ENCODE results near the gene PRR13. TPM values are rescaled to one million over a fixed set of nuclear protein-coding genes. Genes with fewer than 3 reads are reported as not detected.
"Not testable (repeated sequence)": the region's sequence is repeated elsewhere in the genome, so short reads cannot be mapped to it uniquely, and the experiment has no call there.

The PRR13 gene
- total RNA-seq, 3 donors from 2014 or later (not counting 1 experiment from before 2014, with no cell fraction given), result 214 to 233 (median 231) TPM

GRCh38 chr12:53443955-53444354, 2.4 kb downstream of the PRR13 start:
- DNase-seq (no peak), ATAC-seq (no peak)
- peak overlapping the region; percentile 94 to 96 for H3K27ac Mint-ChIP-seq
- Histone ChIP-seq H3K27ac (ENCODE audit: low read length) (no peak overlapping the region), H3K4me3 (ENCODE audit: low read length) (no peak overlapping the region), H3K36me3 (ENCODE audit: control insufficient read depth, insufficient read depth, low read length) (peaks cover 33% of the 10 kb centered on the region), H3K27me3 (ENCODE audit: control insufficient read depth, insufficient read depth, low read length) (no peaks in the 10 kb centered on the region), H3K9me3 (ENCODE audit: control insufficient read depth, insufficient read depth, low read length) (no peaks in the 10 kb centered on the region), H3K4me1 (ENCODE audit: control insufficient read depth, insufficient read depth, low read length) (peaks cover 36% of the 10 kb centered on the region)
- intact Hi-C loops (cut with micrococcal nuclease), result no loop called here
- peak overlapping the region; percentile 59 for H3K4me3 Mint-ChIP-seq
- H3K9me3 Mint-ChIP-seq, result no peaks in the 10 kb centered on the region
- no peaks in the 10 kb centered on the region for H3K36me3 Mint-ChIP-seq
- no peaks in the 10 kb centered on the region for H3K27me3 Mint-ChIP-seq (ENCODE audit: low read depth in 2 of 2)
- 97% methylated on average over 3 of the region's 4 CpGs for WGBS (ENCODE audit: insufficient coverage)
- TF ChIP-seq, protein P1, sequence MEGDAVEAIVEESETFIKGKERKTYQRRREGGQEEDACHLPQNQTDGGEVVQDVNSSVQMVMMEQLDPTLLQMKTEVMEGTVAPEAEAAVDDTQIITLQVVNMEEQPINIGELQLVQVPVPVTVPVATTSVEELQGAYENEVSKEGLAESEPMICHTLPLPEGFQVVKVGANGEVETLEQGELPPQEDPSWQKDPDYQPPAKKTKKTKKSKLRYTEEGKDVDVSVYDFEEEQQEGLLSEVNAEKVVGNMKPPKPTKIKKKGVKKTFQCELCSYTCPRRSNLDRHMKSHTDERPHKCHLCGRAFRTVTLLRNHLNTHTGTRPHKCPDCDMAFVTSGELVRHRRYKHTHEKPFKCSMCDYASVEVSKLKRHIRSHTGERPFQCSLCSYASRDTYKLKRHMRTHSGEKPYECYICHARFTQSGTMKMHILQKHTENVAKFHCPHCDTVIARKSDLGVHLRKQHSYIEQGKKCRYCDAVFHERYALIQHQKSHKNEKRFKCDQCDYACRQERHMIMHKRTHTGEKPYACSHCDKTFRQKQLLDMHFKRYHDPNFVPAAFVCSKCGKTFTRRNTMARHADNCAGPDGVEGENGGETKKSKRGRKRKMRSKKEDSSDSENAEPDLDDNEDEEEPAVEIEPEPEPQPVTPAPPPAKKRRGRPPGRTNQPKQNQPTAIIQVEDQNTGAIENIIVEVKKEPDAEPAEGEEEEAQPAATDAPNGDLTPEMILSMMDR (IDR thresholded peaks at IDR 0.05), result no peak
- peaks cover 42 to 60% of the 10 kb centered on the region in 2 donors for H3K4me1 Mint-ChIP-seq

GRCh38 chr12:53444593-53445325, 3.2 kb downstream of the PRR13 start:
- H3K4me3 Mint-ChIP-seq; H3K27me3 ChIP-seq (ENCODE audit: control insufficient read depth, insufficient read depth, low read length); H3K9me3 Mint-ChIP-seq; DNase-seq; H3K36me3 Mint-ChIP-seq; H3K4me3 ChIP-seq (ENCODE audit: low read length); ATAC-seq; H3K27me3 Mint-ChIP-seq (ENCODE audit: low read depth in 2 of 2); H3K27ac ChIP-seq (ENCODE audit: low read length); intact Hi-C loops (cut with micrococcal nuclease); H3K9me3 ChIP-seq (ENCODE audit: control insufficient read depth, insufficient read depth, low read length): not testable (repeated sequence)
- Mint-ChIP-seq H3K4me1 (peaks cover 42 to 60% of the 10 kb centered on the region in 2 donors), H3K27ac (peak overlapping the region; percentile 51 to 94)
- peaks cover 36% of the 10 kb centered on the region for H3K4me1 ChIP-seq (ENCODE audit: control insufficient read depth, insufficient read depth, low read length)
- peaks cover 33% of the 10 kb centered on the region for H3K36me3 ChIP-seq (ENCODE audit: control insufficient read depth, insufficient read depth, low read length)
- WGBS (ENCODE audit: insufficient coverage), result 96% methylated on average over 10 of the region's 11 CpGs

DNA sequence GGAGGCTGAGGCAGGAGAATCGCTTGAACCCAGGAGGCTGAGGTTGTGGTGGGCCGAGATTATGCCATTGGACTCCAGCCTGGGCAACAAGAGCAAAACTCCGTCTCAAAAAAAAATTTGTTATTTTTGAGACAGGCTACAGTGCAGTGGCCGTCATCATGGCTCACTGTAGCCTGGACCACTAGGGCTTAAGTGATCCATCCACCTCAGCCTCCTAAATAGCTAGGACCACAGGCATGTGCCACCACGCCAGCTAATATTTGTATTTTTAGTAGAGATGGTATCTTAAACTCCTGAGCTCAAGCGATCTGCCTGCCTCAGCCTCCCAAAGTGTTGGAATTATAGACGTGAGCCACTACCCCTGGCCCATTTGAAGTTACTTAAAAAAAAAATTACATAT, 9.4 kb downstream of the PRR13 start:
- Mint-ChIP-seq H3K27me3 (ENCODE audit: low read depth in 2 of 2) (no peaks in the 10 kb centered on the region), H3K36me3 (peaks cover 25% of the 10 kb centered on the region), H3K27ac (peak overlapping the region in 1 of 2 donors; percentile 46), H3K4me3 (no peak overlapping the region), H3K4me1 (peaks cover 42 to 47% of the 10 kb centered on the region in 2 donors), H3K9me3 (no peaks in the 10 kb centered on the region)
- Histone ChIP-seq H3K27me3 (ENCODE audit: control insufficient read depth, insufficient read depth, low read length) (no peaks in the 10 kb centered on the region), H3K4me3 (ENCODE audit: low read length) (no peak overlapping the region), H3K36me3 (ENCODE audit: control insufficient read depth, insufficient read depth, low read length) (peaks cover 28% of the 10 kb centered on the region), H3K9me3 (ENCODE audit: control insufficient read depth, insufficient read depth, low read length) (no peaks in the 10 kb centered on the region), H3K27ac (ENCODE audit: low read length) (no peak overlapping the region), H3K4me1 (ENCODE audit: control insufficient read depth, insufficient read depth, low read length) (peaks cover 4% of the 10 kb centered on the region)
- ATAC-seq, result no peak
- TF ChIP-seq, protein P1 (IDR thresholded peaks at IDR 0.05), result no peak
- WGBS (ENCODE audit: insufficient coverage), result 93% methylated on average over 4 of the region's 7 CpGs
- intact Hi-C loops (cut with micrococcal nuclease), result loop anchor here (1.0 to 2.0 kb wide), 2 partner anchors 10 to 50 kb away; partner anchors contain the start of genes PRR13 and TARBP2
- DNase-seq, result no peak

DNA sequence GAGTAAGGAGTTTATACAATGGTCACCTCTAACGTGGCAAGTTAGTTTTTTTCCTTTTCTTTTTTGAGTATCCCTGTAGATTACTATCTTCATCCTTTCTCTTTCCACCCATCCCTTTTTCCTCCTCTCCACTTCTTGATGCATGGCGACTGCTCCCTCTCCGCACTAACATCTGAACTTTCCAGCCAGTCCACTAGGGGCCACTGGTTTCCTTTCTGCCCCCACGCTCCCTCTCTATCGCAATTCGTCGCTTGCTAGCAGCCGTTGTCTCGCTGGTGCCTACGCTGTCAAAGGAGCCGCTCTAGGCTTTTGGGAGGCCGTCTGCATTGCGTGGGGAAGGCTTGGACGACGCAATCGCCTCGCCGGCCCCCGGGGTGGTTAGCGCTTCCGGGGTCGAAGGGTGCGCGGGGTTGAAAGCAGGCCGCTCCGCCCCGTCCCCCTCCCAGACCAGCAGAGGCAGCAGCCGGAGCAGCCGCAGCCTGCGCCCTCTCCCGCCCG, 10.2 kb downstream of the PRR13 start, which contains the start of gene PCBP2:
TSS of gene PCBP2 (plus strand) at position 442 of the 498 bp plus-strand sequence. CDS start 2,699 bp downstream, outside the sequence.
- peak within 1 kb of the TSS; percentile 97 for H3K4me3 ChIP-seq (ENCODE audit: low read length)

More for the DNA sequence above, 10.2 kb downstream of the PRR13 start, which contains the start of gene PCBP2:
- Histone ChIP-seq H3K9me3 (ENCODE audit: control insufficient read depth, insufficient read depth, low read length) (no peaks in the 10 kb centered on the region), H3K4me1 (ENCODE audit: control insufficient read depth, insufficient read depth, low read length) (peaks cover 4% of the 10 kb centered on the region), H3K27me3 (ENCODE audit: control insufficient read depth, insufficient read depth, low read length) (no peaks in the 10 kb centered on the region), H3K36me3 (ENCODE audit: control insufficient read depth, insufficient read depth, low read length) (peaks cover 32% of the 10 kb centered on the region), H3K27ac (ENCODE audit: low read length) (peak within 1 kb of the TSS; percentile 95)
- peak within 1 kb of the TSS; percentile 81 to 86 for H3K27ac Mint-ChIP-seq
- H3K9me3 Mint-ChIP-seq, result no peaks in the 10 kb centered on the region
- intact Hi-C loops (cut with micrococcal nuclease), result loop anchor here (1.0 to 2.0 kb wide), 3 partner anchors 10 to 57 kb away; partner anchors contain the start of genes PRR13 and TARBP2
- TF ChIP-seq, protein P1 (IDR thresholded peaks at IDR 0.05), result peak; percentile 85
- H3K4me1 Mint-ChIP-seq, result peaks cover 34 to 39% of the 10 kb centered on the region in 2 donors
- peak within 1 kb of the TSS; percentile 88 for H3K4me3 Mint-ChIP-seq
- DNase-seq (peak; percentile 93 to 99), ATAC-seq (peak; percentile 89 to 96 (median 90))
- H3K27me3 Mint-ChIP-seq (ENCODE audit: low read depth in 2 of 2), result no peaks in the 10 kb centered on the region
- WGBS (ENCODE audit: insufficient coverage), result 0% methylated on average over 27 of the region's 32 CpGs
- H3K36me3 Mint-ChIP-seq, result peaks cover 25% of the 10 kb centered on the region
